Fibroblast of mammary gland (primary cell): ENCODE data around the gene PPM1J.

Experiments
- DNase-seq: peaks from one replicate; pipeline ENCODE4 v3.0.0-alpha.2; 2010; ENCODE audit warnings: low read depth
- H3K4me3 ChIP-seq: 2 replicates; pipeline ENCODE4 v1.5.1; 2011; ENCODE audit warnings: low read depth, mild to moderate bottlenecking, low read length, moderate library complexity; ENCODE audit not compliant: control insufficient read depth
- CTCF ChIP-seq: conservative IDR thresholded peaks from 2 replicates; pipeline ENCODE4 v1.5.1; 2011; ENCODE audit warnings: low read depth, low read length, inconsistent platforms; ENCODE audit not compliant: control insufficient read depth, insufficient read depth

Gene PPM1J

GRCh38 chr1:112686835-112687234 lies 28.3 kb downstream of the PPM1J start:
- DNase-seq = no peak
- no peak for TF ChIP-seq CTCF
- H3K4me3 ChIP-seq = no peak overlapping the region

GRCh38 chr1:112686417-112686816 lies 28.7 kb downstream of the PPM1J start:
- no peak for TF ChIP-seq CTCF
- no peak for DNase-seq
- H3K4me3 ChIP-seq = no peak overlapping the region

GRCh38 chr1:112685913-112686312 lies 29.2 kb downstream of the PPM1J start:
- no peak for DNase-seq
- no peak overlapping the region for H3K4me3 ChIP-seq
- TF ChIP-seq CTCF = no peak

GRCh38 chr1:112678605-112679004 lies 36.5 kb downstream of the PPM1J start:
- TF ChIP-seq CTCF = no peak
- DNase-seq = no peak
- no peak overlapping the region for H3K4me3 ChIP-seq

- TF ChIP-seq CTCF = no peak
- DNase-seq = no peak
- no peak overlapping the region for H3K4me3 ChIP-seq
These were observed 37.6 kb downstream of the PPM1J start for GRCh38 chr1:112677501-112677900.

GRCh38 chr1:112676543-112676942 lies 38.6 kb downstream of the PPM1J start:
- TF ChIP-seq CTCF = no peak

GRCh38 chr1:112675728-112676381 lies 39.3 kb downstream of the PPM1J start:
- no peak for DNase-seq
- H3K4me3 ChIP-seq = peak overlapping the region; percentile 83
- no peak for TF ChIP-seq CTCF

More at GRCh38 chr1:112676543-112676942, 38.6 kb downstream of the PPM1J start:
- DNase-seq = no peak
- H3K4me3 ChIP-seq = no peak overlapping the region
